Esophagus muscularis mucosa (tissue), 4 donors: ENCODE data around the gene MORN3. TPM values are rescaled to one million over a fixed set of nuclear protein-coding genes. Genes with fewer than 3 reads are reported as not detected.
A peak's percentile ranks its signal among the peaks of the same experiment; 100 is the strongest.
"Not testable (repeated sequence)": the region's sequence is repeated elsewhere in the genome, so short reads cannot be mapped to it uniquely, and the experiment has no call there.

ENCODE experiments used
- DNase-seq: peaks from one replicate; pipeline ENCODE4 v3.0.0-alpha.2; 2017; ENCODE audit errors: extremely low spot score
- H3K27ac ChIP-seq, 4 donors: fragments of 200-600 bp; sonication (generic); replicated peaks in 1 of 4; 1 replicate in 3 of 4; 2 replicates in 1 of 4; pipeline ENCODE4 v1.5.1; 2016 to 2019; ENCODE audit warnings: mild to moderate bottlenecking in 1 of 4
- H3K27me3 ChIP-seq, 4 donors: fragments of 200-600 bp; sonication (generic); one replicate each; pipeline versions ENCODE4 v1.5.1 to v1.6.0; 2016 to 2019
- H3K36me3 ChIP-seq, 4 donors: fragments of 200-600 bp; sonication (generic); one replicate each; pipeline ENCODE4 v1.5.1; 2016 to 2019
- H3K4me1 ChIP-seq, 4 donors: fragments of 200-600 bp; sonication (generic); one replicate each; pipeline ENCODE4 v1.5.1; 2016 to 2019
- H3K4me3 ChIP-seq, 4 donors: fragments of 200-600 bp; sonication (generic); 1 replicate in 2 of 4; 2 replicates in 2 of 4; pipeline ENCODE4 v1.5.1; 2016 to 2019; ENCODE audit warnings: mild to moderate bottlenecking in 4 of 4, moderate library complexity in 1 of 4
- H3K9me3 ChIP-seq, 4 donors: fragments of 200-600 bp; sonication (generic); 1 replicate in 3 of 4; 2 replicates in 1 of 4; pipeline ENCODE4 v1.5.1; 2016 to 2019
- CTCF ChIP-seq, 3 experiments: fragments of 200-600 bp in 2 of 3; fragments of 450-650 bp in 1 of 3; sonication (generic) in 2 of 3; IDR thresholded peaks; one replicate each; pipeline ENCODE4 v1.5.1; 2017 to 2019; ENCODE audit warnings: antibody characterized with exemption in 3 of 3, mild to moderate bottlenecking in 2 of 3, moderate library complexity in 1 of 3
- EP300 ChIP-seq: sonication (generic); formaldehyde crosslinking; IDR thresholded peaks from one replicate; pipeline ENCODE4 v1.6.1; 2017; ENCODE audit warnings: antibody characterized with exemption
- POLR2A ChIP-seq: fragments of 450-650 bp; IDR thresholded peaks from one replicate; pipeline ENCODE4 v1.6.1; 2017; ENCODE audit warnings: antibody characterized with exemption, moderate library complexity, mild to moderate bottlenecking, low read depth
- POLR2AphosphoS5 ChIP-seq, 2 donors: sonication (generic); formaldehyde crosslinking; IDR thresholded peaks; one replicate each; pipeline ENCODE4 v1.6.1; 2017; ENCODE audit warnings: antibody characterized with exemption in 2 of 2
- WGBS: methylation state at CpG from one replicate; pipeline ENCODE4 v1.1.5; 2018; 5-methylcytosine and 5-hydroxymethylcytosine counted together
- intact Hi-C: fragments of 100-400 bp; cut with DNase I; formaldehyde crosslinking; loops from one replicate; pipeline ENCODE4 v1.15.1; 2023
- total RNA-seq, 4 donors: library from RNA; depleted of rRNA; stranded (reverse); fragments of >200 nt; gene quantifications; one replicate each; pipeline versions ENCODE4 v1.1.0 to v1.2.1, GENCODE V29; 2016

The MORN3 gene
- total RNA-seq, 4 donors from 2014 or later: 0.13 to 1.2 (median 0.17) TPM; not detected in 1

DNA sequence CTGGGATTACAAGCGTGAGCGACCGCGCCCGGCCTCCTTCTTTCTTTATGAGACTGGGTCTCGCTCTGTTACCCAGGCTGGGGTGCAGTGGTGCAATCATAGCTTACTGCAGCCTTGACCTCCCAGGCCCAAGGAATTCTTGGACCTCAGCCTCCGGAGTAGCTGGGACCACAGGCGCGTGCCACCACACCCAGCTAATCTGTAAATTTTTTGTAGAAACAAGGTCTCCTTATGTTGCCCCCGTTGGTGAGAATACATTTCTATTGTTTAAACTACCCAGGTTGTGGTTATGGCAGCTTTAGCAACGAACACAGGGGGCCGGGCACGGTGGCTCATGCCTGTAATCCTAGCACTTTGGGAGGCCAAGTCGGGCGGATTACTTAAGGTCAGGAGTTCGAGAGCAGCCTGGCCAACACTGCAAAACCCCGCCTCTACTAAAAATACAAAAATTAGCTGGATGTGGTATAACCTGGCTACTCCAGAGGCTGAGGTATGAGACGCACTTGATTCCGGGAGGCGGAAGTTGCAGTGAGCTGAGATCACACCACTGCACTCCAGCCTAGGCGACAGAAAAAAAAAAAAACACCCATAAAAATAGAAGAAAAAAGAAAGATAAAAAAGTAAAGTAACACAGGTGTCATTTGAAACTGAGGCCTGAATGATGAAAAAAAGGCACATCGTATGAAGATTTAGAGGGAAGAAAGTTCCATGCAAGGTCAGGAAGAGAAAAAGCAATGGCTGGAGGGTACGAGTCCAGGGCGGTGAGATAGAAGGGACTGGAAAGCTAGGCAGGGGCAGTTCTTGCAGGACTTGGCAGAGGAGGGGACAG, 42.1 kb upstream of the MORN3 start:
- intact Hi-C loops: no loop called here
- Histone ChIP-seq H3K4me3 (peak overlapping the region; percentile 82 to 97 (median 90)), H3K36me3 (no peaks in the 10 kb centered on the region), H3K9me3 (no peaks in the 10 kb centered on the region), H3K27ac (peak overlapping the region; percentile 84 to 93 (median 88)), H3K27me3 (no peaks in the 10 kb centered on the region), H3K4me1 (peaks cover 20 to 54% (median 38%) of the 10 kb centered on the region in 4 donors)
- no peak for DNase-seq
- no peak for TF ChIP-seq CTCF (IDR thresholded peaks at IDR 0.05)
- TF ChIP-seq POLR2A: no peak
- TF ChIP-seq POLR2AphosphoS5 (IDR thresholded peaks at IDR 0.05): no peak
- no peak for TF ChIP-seq EP300
- WGBS: 56% methylated on average over 24 of the region's 24 CpGs

GRCh38 chr12:121709478-121709961, 40.1 kb upstream of the MORN3 start:
- no peak for DNase-seq
- TF ChIP-seq EP300 (no peak), POLR2AphosphoS5 (IDR thresholded peaks at IDR 0.05) (peak; percentile 32 to 44), CTCF (IDR thresholded peaks at IDR 0.05) (peak; percentile 15 to 36 (median 27))
- Histone ChIP-seq H3K4me1 (peaks cover 20 to 50% (median 36%) of the 10 kb centered on the region in 4 donors), H3K36me3 (no peaks in the 10 kb centered on the region), H3K27me3 (no peaks in the 10 kb centered on the region), H3K9me3 (no peaks in the 10 kb centered on the region), H3K4me3 (no peak overlapping the region), H3K27ac (peak overlapping the region; percentile 84 to 93 (median 88))
- 56% methylated on average over 5 of the region's 5 CpGs for WGBS
- intact Hi-C loops: no loop called here

- peaks cover 18 to 45% (median 32%) of the 10 kb centered on the region in 4 donors for H3K4me1 ChIP-seq
- intact Hi-C loops, H3K9me3 ChIP-seq, H3K36me3 ChIP-seq, H3K27me3 ChIP-seq, H3K4me3 ChIP-seq, DNase-seq: not testable (repeated sequence)
- 84% methylated on average over 8 of the region's 8 CpGs for WGBS
- H3K27ac ChIP-seq: peak overlapping the region; percentile 84 to 93 (median 88)
Observed at GRCh38 chr12:121709064-121709424, 39.6 kb upstream of the MORN3 start.

- Histone ChIP-seq H3K27ac (peak overlapping the region; percentile 84 to 93 (median 88)), H3K4me3 (no peak overlapping the region), H3K36me3 (no peaks in the 10 kb centered on the region), H3K27me3 (no peaks in the 10 kb centered on the region), H3K4me1 (peaks cover 13 to 42% (median 28%) of the 10 kb centered on the region in 4 donors), H3K9me3 (no peaks in the 10 kb centered on the region)
- WGBS: 81% methylated on average over 7 of the region's 7 CpGs
- no peak for DNase-seq
- intact Hi-C loops: no loop called here
- TF ChIP-seq CTCF (IDR thresholded peaks at IDR 0.05): no peak
- TF ChIP-seq EP300: no peak
- TF ChIP-seq POLR2A: no peak
- TF ChIP-seq POLR2AphosphoS5 (IDR thresholded peaks at IDR 0.05): no peak
Observed at GRCh38 chr12:121708313-121709063, 39.0 kb upstream of the MORN3 start.

DNA sequence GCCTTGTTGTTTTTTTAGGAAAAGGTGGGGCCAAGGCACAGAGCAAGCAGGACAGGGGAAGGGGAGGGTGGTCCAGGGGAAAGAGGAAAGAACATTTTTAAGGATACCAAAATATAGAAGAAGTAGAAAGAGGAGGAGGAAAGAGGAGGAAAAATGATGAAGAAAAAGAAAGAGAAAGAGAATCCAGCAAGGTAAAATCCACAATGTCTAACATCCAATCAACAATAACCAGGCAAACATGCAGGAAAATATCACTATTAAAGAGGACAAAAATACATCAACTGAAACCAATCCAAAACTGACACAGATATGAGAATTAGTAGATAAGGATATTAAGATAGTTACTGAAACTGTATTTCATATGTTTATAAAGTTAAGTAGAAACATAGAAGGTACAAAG, 36.1 kb upstream of the MORN3 start:
- intact Hi-C loops: no loop called here
- Histone ChIP-seq H3K9me3 (no peaks in the 10 kb centered on the region), H3K27me3 (no peaks in the 10 kb centered on the region), H3K4me3 (no peak overlapping the region), H3K27ac (no peak overlapping the region), H3K36me3 (no peaks in the 10 kb centered on the region), H3K4me1 (peaks cover 3 to 45% (median 30%) of the 10 kb centered on the region in 4 donors)
- DNase-seq: no peak
- no peak for TF ChIP-seq POLR2AphosphoS5 (IDR thresholded peaks at IDR 0.05)
- no peak for TF ChIP-seq POLR2A
- TF ChIP-seq CTCF (IDR thresholded peaks at IDR 0.05): no peak
- no peak for TF ChIP-seq EP300
